PC-3 (cell line): ENCODE results near the gene STAT6. TPM values are rescaled to one million over a fixed set of nuclear protein-coding genes. Genes with fewer than 3 reads are reported as not detected.

Experiments used
- ATAC-seq: fragments of 200-7000 bp; cut with Tn5 transposase; 2 replicates; pipeline ENCODE4 v1.9.1; 2020; ENCODE audit warnings: mild to moderate bottlenecking, moderate library complexity
- BruUV-seq: library from RNA; stranded (reverse); fragments of 400-500 nt; replicated peaks from 2 replicates; lab custom pipeline; 2021; lab: Mats Ljungman, UMichigan
- CTCF ChIA-PET: fragments of 300-600 bp; sonication (Branson Sonifier 250); formaldehyde crosslinking; loops from one replicate; lab custom pipeline; 2022; ENCODE audit warnings: antibody characterized with exemption; lab: Charles Lee
- POLR2A ChIA-PET: fragments of 300-600 bp; sonication (Branson Sonifier 250); formaldehyde crosslinking; loops from one replicate; lab custom pipeline; 2022; ENCODE audit warnings: antibody characterized with exemption; ENCODE audit not compliant: unreplicated experiment; lab: Charles Lee
- DNase-seq: peaks from one replicate; pipeline ENCODE4 v3.0.0-alpha.2; 2015
- H2AFZ ChIP-seq: fragments of 300-600 bp; sonication (generic); 2 replicates; pipeline ENCODE4 v1.6.0; 2016; ENCODE audit warnings: antibody characterized with exemption, low read length
- H3F3A ChIP-seq: fragments of 300-600 bp; sonication (generic); one replicate; pipeline ENCODE4 v1.6.0; 2017; ENCODE audit warnings: antibody characterized with exemption, low read length, control low read depth, mild to moderate bottlenecking; ENCODE audit not compliant: unreplicated experiment
- H3K27ac ChIP-seq: fragments of 300-600 bp; sonication (generic); 2 replicates; pipeline ENCODE4 v1.5.1; 2016; ENCODE audit warnings: mild to moderate bottlenecking, low read length
- H3K27me3 ChIP-seq: fragments of 300-600 bp; sonication (generic); 2 replicates; pipeline ENCODE4 v1.6.1; 2016; ENCODE audit warnings: low read length, mixed read lengths
- H3K36me3 ChIP-seq: fragments of 300-600 bp; sonication (generic); 2 replicates; pipeline ENCODE4 v1.6.1; 2016; ENCODE audit warnings: low read depth, mixed run types, low read length, mixed read lengths
- H3K4me1 ChIP-seq: fragments of 300-600 bp; sonication (generic); 2 replicates; pipeline ENCODE4 v1.5.1; 2016; ENCODE audit warnings: low read length; ENCODE audit not compliant: insufficient read depth
- H3K4me2 ChIP-seq: fragments of 300-600 bp; sonication (generic); 2 replicates; pipeline ENCODE4 v1.6.0; 2016; ENCODE audit warnings: low read length
- H3K4me3 ChIP-seq: fragments of 300-600 bp; sonication (generic); 2 replicates; pipeline ENCODE4 v1.5.1; 2016; ENCODE audit warnings: mild to moderate bottlenecking, low read length, mixed read lengths
- H3K79me2 ChIP-seq: fragments of 300-600 bp; sonication (generic); 2 replicates; pipeline ENCODE4 v1.6.1; 2017; ENCODE audit warnings: low read length, mixed read lengths
- H3K9ac ChIP-seq: fragments of 300-600 bp; sonication (generic); 2 replicates; pipeline ENCODE4 v1.6.0; 2016; ENCODE audit warnings: mild to moderate bottlenecking, low read length
- H3K9me2 ChIP-seq: fragments of 300-600 bp; sonication (generic); replicated peaks from 2 replicates; pipeline ENCODE4 v1.6.1; 2016; ENCODE audit warnings: mixed run types, low read length, mixed read lengths
- H3K9me3 ChIP-seq: fragments of 300-600 bp; sonication (generic); 2 replicates; pipeline ENCODE4 v1.6.1; 2016; ENCODE audit warnings: low read length, mixed read lengths
- H4K20me1 ChIP-seq: fragments of 300-600 bp; sonication (generic); 2 replicates; pipeline ENCODE4 v1.6.1; 2016; ENCODE audit warnings: low read length, mixed read lengths
- EZH2 ChIP-seq: fragments of 300-600 bp; sonication (generic); IDR thresholded peaks from one replicate; pipeline ENCODE4 v1.6.1; 2017; ENCODE audit warnings: antibody characterized with exemption, mild to moderate bottlenecking, low read length; ENCODE audit not compliant: unreplicated experiment
- EZH2phosphoT487 ChIP-seq: fragments of 300-600 bp; sonication (generic); IDR thresholded peaks from 2 replicates; pipeline ENCODE4 v1.6.1; 2018; ENCODE audit warnings: mild to moderate bottlenecking, antibody characterized with exemption, low read length, borderline replicate concordance
- intact Hi-C: fragments of 100-400 bp; cut with micrococcal nuclease; formaldehyde crosslinking; loops from 2 replicates; pipeline ENCODE4 v1.9.0; 2023
- total RNA-seq: library from RNA; depleted of rRNA; stranded (reverse); fragments of >200 nt; gene quantifications from 2 replicates; pipeline ENCODE4 v1.2.3, GENCODE V29; 2014
- TF ChIP-seq, protein P1 (sequence below): fragments of 300-600 bp; sonication (generic); conservative IDR thresholded peaks from 2 replicates; pipeline ENCODE4 v1.5.1; 2017; ENCODE audit warnings: antibody characterized with exemption, low read depth, mild to moderate bottlenecking, low read length

Gene STAT6
- total RNA-seq, 1 experiment from 2014 or later: 28.4 TPM

DNA sequence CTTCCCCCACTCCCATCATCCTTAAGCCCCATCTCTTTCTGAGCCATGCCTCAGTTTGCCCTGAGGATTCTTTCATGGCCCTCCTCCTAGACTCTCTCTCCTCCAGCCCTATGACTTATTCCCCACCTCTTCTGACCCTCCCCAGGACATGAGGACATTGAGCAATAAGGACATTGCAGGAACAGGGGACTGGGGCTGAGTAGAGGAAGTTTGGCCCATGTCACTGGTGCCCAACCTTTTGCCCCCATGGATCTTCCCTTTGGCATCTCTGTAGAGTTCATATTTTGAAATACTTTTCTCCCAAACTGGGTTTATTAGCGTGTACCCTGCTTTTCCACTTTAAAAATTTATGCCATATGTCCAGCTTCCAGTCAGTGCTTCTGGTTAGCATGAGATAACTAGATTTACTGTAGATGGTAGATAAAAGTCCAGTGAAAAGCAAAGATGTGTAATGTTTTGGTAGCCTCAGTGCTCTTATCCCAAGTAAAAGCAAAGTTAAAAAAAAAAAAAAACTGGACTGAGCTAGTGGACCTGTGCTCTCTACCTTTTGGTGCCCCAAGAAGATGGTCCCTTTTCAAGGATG, 42.3 kb upstream of the STAT6 start:
- Histone ChIP-seq H3F3A (no peaks in the 10 kb centered on the region), H4K20me1 (no peaks in the 10 kb centered on the region), H3K4me1 (peaks cover 22% of the 10 kb centered on the region), H3K27me3 (no peaks in the 10 kb centered on the region), H3K9me3 (no peaks in the 10 kb centered on the region), H3K27ac (peak overlapping the region; percentile 83; the same call in 1 of the 2 replicates), H3K36me3 (no peaks in the 10 kb centered on the region), H3K9me2 (no peaks in the 10 kb centered on the region), H3K4me2 (no peak overlapping the region), H2AFZ (no peak overlapping the region), H3K4me3 (no peak overlapping the region), H3K9ac (no peak overlapping the region), H3K79me2 (no peaks in the 10 kb centered on the region)
- ChIA-PET CTCF (no interaction called here), POLR2A (no interaction called here)
- no peak for ATAC-seq
- intact Hi-C loops: loop anchor here (2.0 kb wide), 1 partner anchor 27 kb away; no protein-coding TSS in a partner anchor
- no peak for DNase-seq
- no peak for TF ChIP-seq EZH2
- TF ChIP-seq, protein P1, sequence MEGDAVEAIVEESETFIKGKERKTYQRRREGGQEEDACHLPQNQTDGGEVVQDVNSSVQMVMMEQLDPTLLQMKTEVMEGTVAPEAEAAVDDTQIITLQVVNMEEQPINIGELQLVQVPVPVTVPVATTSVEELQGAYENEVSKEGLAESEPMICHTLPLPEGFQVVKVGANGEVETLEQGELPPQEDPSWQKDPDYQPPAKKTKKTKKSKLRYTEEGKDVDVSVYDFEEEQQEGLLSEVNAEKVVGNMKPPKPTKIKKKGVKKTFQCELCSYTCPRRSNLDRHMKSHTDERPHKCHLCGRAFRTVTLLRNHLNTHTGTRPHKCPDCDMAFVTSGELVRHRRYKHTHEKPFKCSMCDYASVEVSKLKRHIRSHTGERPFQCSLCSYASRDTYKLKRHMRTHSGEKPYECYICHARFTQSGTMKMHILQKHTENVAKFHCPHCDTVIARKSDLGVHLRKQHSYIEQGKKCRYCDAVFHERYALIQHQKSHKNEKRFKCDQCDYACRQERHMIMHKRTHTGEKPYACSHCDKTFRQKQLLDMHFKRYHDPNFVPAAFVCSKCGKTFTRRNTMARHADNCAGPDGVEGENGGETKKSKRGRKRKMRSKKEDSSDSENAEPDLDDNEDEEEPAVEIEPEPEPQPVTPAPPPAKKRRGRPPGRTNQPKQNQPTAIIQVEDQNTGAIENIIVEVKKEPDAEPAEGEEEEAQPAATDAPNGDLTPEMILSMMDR: no peak
- no peak for TF ChIP-seq EZH2phosphoT487
- no TSS peak for BruUV-seq

DNA sequence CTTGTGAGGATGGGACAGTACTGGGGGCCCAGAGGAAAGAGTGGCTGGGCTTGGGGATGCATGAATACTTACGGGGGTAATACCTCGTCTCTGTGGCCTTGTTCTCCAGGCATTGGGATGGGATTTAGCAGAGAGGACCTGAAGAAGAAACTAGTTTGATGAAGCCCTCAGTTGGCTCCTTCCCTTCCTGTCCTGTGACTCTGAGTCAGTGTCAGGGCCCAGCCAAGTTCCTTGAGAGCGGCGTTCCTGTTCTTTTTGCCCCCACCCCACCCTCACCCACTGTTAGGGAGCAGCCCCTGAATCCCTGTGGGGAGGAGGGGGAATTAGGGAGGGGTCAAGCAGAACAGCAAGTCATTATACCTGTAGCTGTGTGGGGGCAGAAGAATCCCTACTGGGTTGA, 41.5 kb upstream of the STAT6 start:
- Histone ChIP-seq H3K9ac (peak overlapping the region; percentile 47; the same call in 1 of the 2 replicates), H3K4me2 (peak overlapping the region; percentile 73)
- no TSS peak for BruUV-seq

More for the DNA sequence above, 41.5 kb upstream of the STAT6 start:
- H3K27ac ChIP-seq: peak overlapping the region; percentile 83
- no peaks in the 10 kb centered on the region for H3K27me3 ChIP-seq
- intact Hi-C loops: loop anchor here (1.0 to 2.0 kb wide), 2 partner anchors 13 to 26 kb away; no protein-coding TSS in a partner anchor
- no peaks in the 10 kb centered on the region for H4K20me1 ChIP-seq
- no peaks in the 10 kb centered on the region for H3F3A ChIP-seq
- no peaks in the 10 kb centered on the region for H3K9me2 ChIP-seq
- ChIA-PET POLR2A (interaction anchor here (0.6 kb wide), 1 partner anchor 25 kb away, joined by 7 read pairs; the partner anchor contains the start of gene LRP1), CTCF (interaction anchor here (1.0 kb wide), 1 partner anchor 28 kb away, joined by 4 read pairs; no protein-coding TSS in a partner anchor)
- DNase-seq (no peak), ATAC-seq (peak; percentile 21)
- peak overlapping the region; percentile 64 for H2AFZ ChIP-seq
- peaks cover 25% of the 10 kb centered on the region for H3K4me1 ChIP-seq
- H3K79me2 ChIP-seq: no peaks in the 10 kb centered on the region
- no peaks in the 10 kb centered on the region for H3K36me3 ChIP-seq
- no peak overlapping the region for H3K4me3 ChIP-seq
- no peak for TF ChIP-seq EZH2phosphoT487
- TF ChIP-seq, protein P1: no peak
- no peak for TF ChIP-seq EZH2
- H3K9me3 ChIP-seq: no peaks in the 10 kb centered on the region
